Kidney (tissue), 14 donors: ENCODE measurements around the gene CHMP4A. TPM values are rescaled to one million over a fixed set of nuclear protein-coding genes. Genes with fewer than 3 reads are reported as not detected.

Source experiments
- DNase-seq, 5 donors: peaks; one replicate each; pipeline ENCODE4 v3.0.0-alpha.2; 2013 to 2020
- FAIRE-seq: peaks from 2 replicates; lab custom pipeline; 2012; peaks lifted over from hg19 to GRCh38; lab: Jason Lieb, UNC
- H3K27ac ChIP-seq, 2 donors: one replicate each; pipeline ENCODE4 v1.7.0; 2013; ENCODE audit warnings: low read depth in 2 of 2, low read length in 2 of 2, inconsistent platforms in 1 of 2
- H3K27me3 ChIP-seq: one replicate; pipeline ENCODE4 v1.7.1; 2013; ENCODE audit warnings: low read length, inconsistent platforms; ENCODE audit not compliant: control insufficient read depth, insufficient read depth
- H3K36me3 ChIP-seq, 3 donors: one replicate each; pipeline versions ENCODE4 v1.7.0 to v1.7.1; 2013; ENCODE audit warnings: low read length in 3 of 3, control low read depth in 1 of 3, inconsistent platforms in 1 of 3; ENCODE audit not compliant: insufficient read depth in 3 of 3, control insufficient read depth in 2 of 3
- H3K4me1 ChIP-seq, 3 donors: one replicate each; pipeline versions ENCODE4 v1.7.0 to v1.7.1; 2013; ENCODE audit warnings: low read length in 3 of 3, inconsistent platforms in 1 of 3, low read depth in 1 of 3; ENCODE audit not compliant: control insufficient read depth in 2 of 3, insufficient read depth in 2 of 3
- H3K4me3 ChIP-seq, 3 donors: one replicate each; pipeline versions ENCODE4 v1.7.0 to v1.8.1; 2013; ENCODE audit warnings: low read length in 3 of 3, control low read depth in 1 of 3, inconsistent platforms in 1 of 3
- H3K9ac ChIP-seq, 3 donors: one replicate each; pipeline versions ENCODE4 v1.7.0 to v1.7.1; 2013; ENCODE audit warnings: low read length in 3 of 3, control low read depth in 1 of 3, inconsistent platforms in 1 of 3
- H3K9me3 ChIP-seq, 3 donors: one replicate each; pipeline versions ENCODE4 v1.7.0 to v1.7.1; 2013; ENCODE audit warnings: low read length in 3 of 3, control low read depth in 1 of 3, inconsistent platforms in 1 of 3; ENCODE audit not compliant: control insufficient read depth in 2 of 3, insufficient read depth in 1 of 3
- intact Hi-C: fragments of 100-400 bp; cut with DNase I; formaldehyde crosslinking; loops from one replicate; pipeline ENCODE4 v1.11.1; 2022
- polyA plus RNA-seq: library from polyadenylated mRNA; stranded (reverse); fragments of 350-450 nt; fragmentation: Illumina TruSeq; extraction: RNeasy Lipid Tissue Mini Kit (QIAGEN cat#74804); gene quantifications from one replicate; pipeline ENCODE4 v1.2.3, GENCODE V29; 2014; ENCODE audit warnings: low read depth, low replicate concordance; ENCODE audit not compliant: insufficient read depth
- total RNA-seq: library from RNA; stranded (reverse); fragmentation: NEBNext Ultra II Directional; extraction: Animal tissue kit (Norgen Biotek cat#: 25700); gene quantifications from one replicate; pipeline ENCODE4 v1.2.1, GENCODE V29; 2021
- TF ChIP-seq, protein P1 (sequence below): IDR thresholded peaks from 3 replicates; pipeline ENCODE4 v1.5.1; 2012; ENCODE audit warnings: mild to moderate bottlenecking, moderate library complexity, borderline replicate concordance; ENCODE audit not compliant: insufficient read depth; ENCODE audit errors: extremely low read depth
- donor health status: control.
- donor health status: control.
- donor health status: control.
- donor health status: control.
- donor health status: control.
- donor health status: DM: yes; HTN: yes; CAD: no.
- donor health status: Normal renal cell carcinoma (clear cell type).

CHMP4A gene
- total and polyA plus RNA-seq, 2 donors from 2014 or later: 65.1 to 72.2 TPM

DNA sequence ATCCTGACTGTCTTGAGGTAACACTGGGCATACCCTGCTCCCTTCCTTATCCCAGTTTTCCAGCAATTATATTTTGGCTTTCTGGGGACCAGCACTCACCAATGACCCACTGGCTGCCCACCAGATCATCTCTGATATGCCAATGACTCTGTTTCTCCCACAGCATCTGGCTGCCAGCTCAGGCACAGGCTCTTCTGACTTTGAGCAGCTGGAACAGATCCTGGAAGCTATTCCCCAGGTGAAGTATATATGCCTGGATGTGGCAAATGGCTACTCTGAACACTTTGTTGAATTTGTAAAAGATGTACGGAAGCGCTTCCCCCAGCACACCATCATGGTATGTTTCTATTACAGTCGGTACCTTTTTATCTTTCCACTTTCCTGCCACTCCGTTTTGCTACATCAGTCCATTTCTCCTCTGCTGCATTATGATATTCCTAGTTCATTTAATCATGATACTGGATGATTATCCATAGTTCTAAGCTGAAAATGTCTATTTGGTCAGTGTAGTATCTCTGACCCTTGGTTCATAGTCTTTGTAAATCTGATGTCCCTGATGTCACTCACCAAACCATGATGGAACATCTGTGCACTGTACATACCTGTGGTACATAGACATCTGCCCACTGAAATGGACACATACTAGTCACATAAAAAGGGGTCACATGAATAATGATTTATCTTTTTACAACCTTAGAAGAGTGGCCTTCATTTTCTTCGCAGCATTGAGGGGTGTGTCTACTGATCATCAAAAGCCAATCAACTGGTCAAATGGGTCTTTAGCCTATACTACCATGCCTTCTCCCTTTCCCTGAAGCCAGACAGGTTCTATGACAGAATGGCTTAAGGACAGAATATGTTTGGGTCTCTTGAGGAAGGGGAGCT lies 22.8 kb upstream of the CHMP4A start:
- TF ChIP-seq, protein P1, sequence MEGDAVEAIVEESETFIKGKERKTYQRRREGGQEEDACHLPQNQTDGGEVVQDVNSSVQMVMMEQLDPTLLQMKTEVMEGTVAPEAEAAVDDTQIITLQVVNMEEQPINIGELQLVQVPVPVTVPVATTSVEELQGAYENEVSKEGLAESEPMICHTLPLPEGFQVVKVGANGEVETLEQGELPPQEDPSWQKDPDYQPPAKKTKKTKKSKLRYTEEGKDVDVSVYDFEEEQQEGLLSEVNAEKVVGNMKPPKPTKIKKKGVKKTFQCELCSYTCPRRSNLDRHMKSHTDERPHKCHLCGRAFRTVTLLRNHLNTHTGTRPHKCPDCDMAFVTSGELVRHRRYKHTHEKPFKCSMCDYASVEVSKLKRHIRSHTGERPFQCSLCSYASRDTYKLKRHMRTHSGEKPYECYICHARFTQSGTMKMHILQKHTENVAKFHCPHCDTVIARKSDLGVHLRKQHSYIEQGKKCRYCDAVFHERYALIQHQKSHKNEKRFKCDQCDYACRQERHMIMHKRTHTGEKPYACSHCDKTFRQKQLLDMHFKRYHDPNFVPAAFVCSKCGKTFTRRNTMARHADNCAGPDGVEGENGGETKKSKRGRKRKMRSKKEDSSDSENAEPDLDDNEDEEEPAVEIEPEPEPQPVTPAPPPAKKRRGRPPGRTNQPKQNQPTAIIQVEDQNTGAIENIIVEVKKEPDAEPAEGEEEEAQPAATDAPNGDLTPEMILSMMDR: no peak
- no peak overlapping the region for H3K27ac ChIP-seq
- peaks cover 8 to 48% (median 41%) of the 10 kb centered on the region in 3 donors for H3K36me3 ChIP-seq
- H3K9ac ChIP-seq: no peak overlapping the region
- H3K4me3 ChIP-seq: no peak overlapping the region
- H3K4me1 ChIP-seq: peaks cover 0 to 38% (median 26%) of the 10 kb centered on the region in 3 donors
- no peak for DNase-seq
- intact Hi-C loops: no loop called here
- H3K9me3 ChIP-seq: no peaks in the 10 kb centered on the region
- FAIRE-seq: no peak
- H3K27me3 ChIP-seq: no peaks in the 10 kb centered on the region

DNA sequence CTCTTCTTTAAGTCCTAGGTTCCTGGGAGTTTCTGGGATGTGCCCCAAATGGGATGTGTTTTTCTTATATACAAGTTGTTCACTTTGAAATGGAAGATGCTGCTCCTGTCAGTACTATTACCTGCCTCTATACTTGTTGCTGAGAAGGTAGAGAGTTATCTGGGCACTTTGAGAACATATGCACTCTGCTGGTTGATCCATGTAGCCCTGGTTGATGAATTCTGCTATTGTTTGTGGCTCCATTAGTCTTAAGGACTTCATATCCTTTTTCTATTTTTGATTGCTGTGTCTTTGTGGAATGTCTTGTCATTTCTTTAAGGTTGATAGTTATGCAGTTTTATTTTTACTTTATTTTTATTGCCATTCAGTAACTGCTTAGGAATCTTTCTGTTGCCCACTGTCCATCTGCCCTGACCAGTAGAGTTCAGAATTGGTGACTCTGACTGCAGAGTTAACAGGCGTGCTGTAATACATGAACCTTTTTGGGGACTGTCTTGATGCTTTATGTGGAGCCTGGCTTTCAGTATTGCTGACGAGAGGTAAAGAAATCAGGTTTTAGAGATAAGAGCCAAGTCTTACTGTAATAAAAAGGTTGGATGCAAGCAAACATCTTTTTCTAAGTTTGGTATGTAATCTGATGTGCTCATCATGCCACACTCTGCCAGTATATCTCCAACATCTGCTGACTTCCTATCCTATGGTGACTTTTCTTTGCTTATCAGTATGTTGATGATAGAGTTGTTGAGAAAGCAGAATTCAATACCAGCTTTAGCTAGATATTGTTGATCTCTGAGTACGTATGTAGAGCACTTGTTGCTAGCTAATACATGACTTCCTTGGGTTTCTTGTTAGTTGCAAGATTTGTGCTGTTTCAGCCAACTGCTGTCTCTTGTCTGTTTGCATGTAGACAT lies 21.1 kb upstream of the CHMP4A start:
- H3K27ac ChIP-seq: no peak overlapping the region
- FAIRE-seq: no peak
- no peaks in the 10 kb centered on the region for H3K27me3 ChIP-seq
- DNase-seq: no peak
- H3K4me1 ChIP-seq: peaks cover 0 to 25% (median 13%) of the 10 kb centered on the region in 3 donors
- H3K4me3 ChIP-seq: no peak overlapping the region
- TF ChIP-seq, protein P1: no peak
- H3K9ac ChIP-seq: no peak overlapping the region
- H3K9me3 ChIP-seq: no peaks in the 10 kb centered on the region
- intact Hi-C loops: no loop called here
- peaks cover 8 to 32% (median 26%) of the 10 kb centered on the region in 3 donors for H3K36me3 ChIP-seq

DNA sequence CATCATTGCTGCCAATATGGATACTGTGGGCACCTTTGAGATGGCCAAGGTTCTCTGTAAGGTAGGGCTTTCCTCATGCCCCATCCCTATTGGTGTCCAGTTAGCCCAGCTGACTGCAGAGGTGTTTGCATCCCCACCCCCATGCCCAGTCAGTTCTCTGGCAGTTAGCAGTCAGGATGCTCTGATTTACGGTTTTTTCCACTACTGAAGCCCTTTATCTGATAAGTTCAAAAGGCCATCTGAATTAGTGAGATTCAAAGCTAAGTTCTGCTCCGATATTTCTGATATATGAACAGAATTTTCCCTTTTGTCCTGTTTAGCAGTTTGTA lies 20.2 kb upstream of the CHMP4A start:
- peak overlapping the region; percentile 86 to 96 (median 96) for H3K4me3 ChIP-seq
- H3K36me3 ChIP-seq: peaks cover 8 to 25% (median 21%) of the 10 kb centered on the region in 3 donors
- TF ChIP-seq, protein P1: no peak
- H3K9me3 ChIP-seq: no peaks in the 10 kb centered on the region
- no peak for DNase-seq
- no peak overlapping the region for H3K27ac ChIP-seq
- H3K9ac ChIP-seq: peak overlapping the region; percentile 84 to 94 (median 92)
- H3K4me1 ChIP-seq: peaks cover 0 to 25% (median 13%) of the 10 kb centered on the region in 3 donors
- intact Hi-C loops: no loop called here
- FAIRE-seq: no peak
- no peaks in the 10 kb centered on the region for H3K27me3 ChIP-seq
